Coronary artery (tissue), 2 donors: Measurements from ENCODE around the gene TPSG1.

Experiments used
- DNase-seq: peaks from one replicate; pipeline ENCODE4 v3.0.0-alpha.2; 2017; ENCODE audit warnings: low spot score
- H3K27ac ChIP-seq, 2 donors: fragments of 200-600 bp; sonication (generic); one replicate each; pipeline ENCODE4 v1.5.1; 2016 to 2019
- H3K4me3 ChIP-seq: fragments of 200-600 bp; sonication (generic); 2 replicates; pipeline ENCODE4 v1.5.1; 2016; ENCODE audit warnings: mild to moderate bottlenecking, moderate library complexity
- CTCF ChIP-seq: fragments of 200-600 bp; sonication (generic); IDR thresholded peaks from one replicate; pipeline ENCODE4 v1.5.1; 2019; ENCODE audit warnings: antibody characterized with exemption

Gene TPSG1

GRCh38 chr16:1265090-1265630, 40.1 kb upstream of the TPSG1 start:
- DNase-seq, result no peak
- TF ChIP-seq CTCF, result no peak
- Histone ChIP-seq H3K27ac (no peak overlapping the region), H3K4me3 (no peak overlapping the region)

GRCh38 chr16:1264345-1265089, 39.4 kb upstream of the TPSG1 start:
- TF ChIP-seq CTCF, result no peak
- Histone ChIP-seq H3K27ac (no peak overlapping the region), H3K4me3 (no peak overlapping the region)
- no peak for DNase-seq

GRCh38 chr16:1263591-1264344, 38.7 kb upstream of the TPSG1 start:
- DNase-seq, result no peak
- H3K4me3 ChIP-seq, result no peak overlapping the region
- TF ChIP-seq CTCF, result no peak
- H3K27ac ChIP-seq, result no peak overlapping the region

- DNase-seq, result no peak
- H3K27ac ChIP-seq, result no peak overlapping the region
- no peak for TF ChIP-seq CTCF
- no peak overlapping the region for H3K4me3 ChIP-seq
These were observed 37.8 kb upstream of the TPSG1 start for GRCh38 chr16:1262846-1263221.

GRCh38 chr16:1262210-1262845, 37.3 kb upstream of the TPSG1 start:
- no peak for TF ChIP-seq CTCF
- DNase-seq, result no peak
- Histone ChIP-seq H3K4me3 (no peak overlapping the region), H3K27ac (no peak overlapping the region)

- no peak for DNase-seq
- TF ChIP-seq CTCF, result no peak
- Histone ChIP-seq H3K4me3 (no peak overlapping the region), H3K27ac (no peak overlapping the region)
These were observed 36.2 kb upstream of the TPSG1 start for GRCh38 chr16:1261131-1261892.
